HepG2 (cell line): ENCODE data around the gene HIPK2. TPM values are rescaled to one million over a fixed set of nuclear protein-coding genes. Genes with fewer than 3 reads are reported as not detected.

Experiments used
- HOXA9 ChIP-seq: sonication (generic); formaldehyde crosslinking; IDR thresholded peaks from 2 replicates; pipeline ENCODE4 v1.8.1; 2022; ENCODE audit warnings: missing genetic modification reagents, mild to moderate bottlenecking, moderate library complexity, borderline replicate concordance
- IRF2 ChIP-seq: IDR thresholded peaks from 2 replicates; pipeline ENCODE4 v1.6.1; 2018; ENCODE audit warnings: missing genetic modification reagents, missing compliant biosample characterization
- NBN ChIP-seq: fragments of 450-650 bp; conservative IDR thresholded peaks from 2 replicates; pipeline ENCODE4 v1.6.1; 2017
- TOPORS ChIP-seq: sonication (generic); formaldehyde crosslinking; IDR thresholded peaks from 2 replicates; pipeline ENCODE4 v1.8.0; 2023; ENCODE audit warnings: mild to moderate bottlenecking, missing genetic modification reagents
- ZNF232 ChIP-seq: sonication (generic); formaldehyde crosslinking; IDR thresholded peaks from 2 replicates; pipeline ENCODE4 v1.4.0; 2020; ENCODE audit warnings: missing genetic modification reagents, borderline replicate concordance
- ZNF276 ChIP-seq: sonication (generic); formaldehyde crosslinking; IDR thresholded peaks from 2 replicates; pipeline ENCODE4 v1.4.0; 2020; ENCODE audit warnings: mild to moderate bottlenecking, low read depth, missing genetic modification reagents
- ZNF317 ChIP-seq: sonication (generic); formaldehyde crosslinking; IDR thresholded peaks from 2 replicates; pipeline ENCODE4 v1.5.0; 2020; ENCODE audit warnings: mild to moderate bottlenecking, missing genetic modification reagents
- ZNF337 ChIP-seq: sonication (generic); formaldehyde crosslinking; IDR thresholded peaks from 2 replicates; pipeline ENCODE4 v1.5.1; 2020; ENCODE audit warnings: missing genetic modification reagents, low read depth, mild to moderate bottlenecking, borderline replicate concordance
- ZNF362 ChIP-seq: sonication (generic); formaldehyde crosslinking; IDR thresholded peaks from 2 replicates; pipeline ENCODE4 v1.4.0; 2020; ENCODE audit warnings: missing genetic modification reagents, mild to moderate bottlenecking, borderline replicate concordance
- ZNF44 ChIP-seq: sonication (generic); formaldehyde crosslinking; IDR thresholded peaks from 2 replicates; pipeline ENCODE4 v1.5.1; 2020; ENCODE audit warnings: mild to moderate bottlenecking, missing genetic modification reagents
- ZNF609 ChIP-seq: sonication (generic); formaldehyde crosslinking; IDR thresholded peaks from 2 replicates; pipeline ENCODE4 v1.4.0; 2020; ENCODE audit warnings: mild to moderate bottlenecking, missing genetic modification reagents, borderline replicate concordance
- ZSCAN22 ChIP-seq: sonication (generic); formaldehyde crosslinking; IDR thresholded peaks from 2 replicates; pipeline ENCODE4 v1.4.0; 2020; ENCODE audit warnings: mild to moderate bottlenecking, missing genetic modification reagents
- polyA plus RNA-seq, 8 experiments: library from polyadenylated mRNA; depleted of rRNA in 3 of 8; stranded (reverse) in 7 of 8; unstranded in 1 of 8; fragments of >200 nt; fragmentation: Illumina TruSeq in 4 of 8; extraction: Trizol in 4 of 8; gene quantifications; 2 replicates each; pipeline versions ENCODE4 v1.2.1 to v1.2.3, GENCODE V29; 2011 to 2016; ENCODE audit warnings: low read depth in 4 of 8, missing spikeins in 1 of 8, mixed read lengths in 1 of 8; ENCODE audit not compliant: insufficient read depth in 1 of 8
- total RNA-seq, 5 experiments: library from RNA; depleted of rRNA; stranded (reverse); fragments of >200 nt; fragmentation: Illumina TruSeq; extraction: Trizol; gene quantifications; 2 replicates each; pipeline ENCODE4 v1.2.3, GENCODE V29; 2016; ENCODE audit warnings: low read depth in 1 of 5
- TF ChIP-seq, protein P1 (sequence below): sonication (generic); formaldehyde crosslinking; IDR thresholded peaks from 2 replicates; pipeline ENCODE4 v1.4.0; 2020; ENCODE audit warnings: mild to moderate bottlenecking, missing genetic modification reagents

HIPK2 gene
- total and polyA plus RNA-seq, 2 of the 13 experiments (the other 11 are each of a cell fraction or from before 2014, with no cell fraction given), result 14.4 to 20.2 TPM

DNA sequence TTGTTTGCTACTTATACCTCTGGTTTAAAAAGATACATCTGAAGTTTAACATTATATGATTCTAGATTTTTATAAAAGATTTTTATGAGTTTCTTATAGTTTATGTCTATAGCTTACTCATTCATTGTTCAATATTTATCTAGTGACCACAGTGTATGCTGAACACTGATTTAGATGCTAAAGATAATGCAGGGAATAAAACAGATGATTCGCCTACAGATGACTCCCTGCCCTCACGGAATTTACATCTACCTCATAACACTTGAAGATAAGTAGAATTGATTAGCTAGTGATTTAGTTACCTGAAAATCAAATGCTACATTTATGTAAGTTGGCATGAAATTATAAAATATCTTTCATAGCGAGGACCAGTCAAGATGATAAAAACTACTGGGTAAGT, 105.8 kb downstream of the HIPK2 start (continued):
- no peak for TF ChIP-seq ZNF337 (CRISPR knock-in tag)
- TF ChIP-seq ZNF609 (CRISPR knock-in tag), result no peak
- TF ChIP-seq ZNF232 (CRISPR knock-in tag), result no peak
- TF ChIP-seq ZSCAN22 (CRISPR knock-in tag), result no peak
- no peak for TF ChIP-seq ZNF44 (CRISPR knock-in tag)
- TF ChIP-seq HOXA9 (CRISPR knock-in tag), result no peak
- no peak for TF ChIP-seq ZNF276 (CRISPR knock-in tag)
- TF ChIP-seq ZNF317, result no peak
- no peak for TF ChIP-seq TOPORS (CRISPR knock-in tag)
- no peak for TF ChIP-seq IRF2
- TF ChIP-seq NBN, result no peak
- TF ChIP-seq, protein P1, sequence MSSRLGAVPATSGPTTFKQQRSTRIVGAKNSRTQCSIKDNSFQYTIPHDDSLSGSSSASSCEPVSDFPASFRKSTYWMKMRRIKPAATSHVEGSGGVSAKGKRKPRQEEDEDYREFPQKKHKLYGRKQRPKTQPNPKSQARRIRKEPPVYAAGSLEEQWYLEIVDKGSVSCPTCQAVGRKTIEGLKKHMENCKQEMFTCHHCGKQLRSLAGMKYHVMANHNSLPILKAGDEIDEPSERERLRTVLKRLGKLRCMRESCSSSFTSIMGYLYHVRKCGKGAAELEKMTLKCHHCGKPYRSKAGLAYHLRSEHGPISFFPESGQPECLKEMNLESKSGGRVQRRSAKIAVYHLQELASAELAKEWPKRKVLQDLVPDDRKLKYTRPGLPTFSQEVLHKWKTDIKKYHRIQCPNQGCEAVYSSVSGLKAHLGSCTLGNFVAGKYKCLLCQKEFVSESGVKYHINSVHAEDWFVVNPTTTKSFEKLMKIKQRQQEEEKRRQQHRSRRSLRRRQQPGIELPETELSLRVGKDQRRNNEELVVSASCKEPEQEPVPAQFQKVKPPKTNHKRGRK, result no peak
- TF ChIP-seq ZNF362 (CRISPR knock-in tag), result no peak
